Stimulated activated CD4-positive, alpha-beta T cell treated with anti-CD3 and anti-CD28 coated beads, TNF-alpha, amount 100 ng/mL, for 24 hours (primary cell): ENCODE results near the gene IL36G.

Experiments used
- DNase-seq, 3 experiments: peaks; one replicate each; pipeline ENCODE4 v3.0.0-alpha.2; 2020; ENCODE audit warnings: low read depth in 3 of 3

IL36G gene

DNA sequence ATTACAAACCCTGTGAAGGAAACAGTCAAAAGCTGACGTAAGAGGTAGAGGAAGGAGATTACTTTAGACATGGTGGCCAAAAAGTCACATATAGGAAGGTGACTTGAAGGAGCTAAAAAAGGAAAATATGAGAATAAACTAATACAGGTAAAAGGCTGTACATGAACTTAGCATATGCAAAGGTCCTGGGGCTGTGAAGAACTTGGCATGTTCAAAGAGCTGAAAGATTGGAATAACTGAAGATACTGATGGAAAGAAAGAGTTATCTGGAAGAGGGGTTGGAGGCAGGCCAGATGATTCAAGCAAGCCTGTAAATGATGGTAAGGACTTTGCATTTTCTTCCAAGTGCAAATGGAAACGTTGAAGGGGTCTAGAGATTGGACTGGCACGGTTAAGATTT lies 40.7 kb downstream of the IL36G start:
- DNase-seq = no peak

DNA sequence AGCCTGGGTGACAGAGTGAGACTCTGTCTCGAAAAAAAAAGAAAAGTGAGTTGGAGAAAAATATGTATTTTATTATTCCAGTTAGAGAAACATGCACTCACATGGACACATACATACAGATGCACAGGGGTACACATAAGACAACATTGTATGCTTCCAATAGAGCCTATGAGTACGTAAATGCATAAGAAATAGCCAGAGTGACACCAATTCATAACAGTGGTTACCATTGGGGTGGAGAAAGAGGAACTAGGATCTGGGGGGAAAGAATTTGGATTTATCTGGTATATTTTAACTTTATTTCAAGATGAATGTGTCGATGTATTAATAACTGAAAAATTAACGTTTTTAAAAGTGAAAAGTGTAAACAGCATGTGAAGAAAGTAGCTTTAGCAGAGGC lies 43.5 kb downstream of the IL36G start:
- no peak for DNase-seq

DNA sequence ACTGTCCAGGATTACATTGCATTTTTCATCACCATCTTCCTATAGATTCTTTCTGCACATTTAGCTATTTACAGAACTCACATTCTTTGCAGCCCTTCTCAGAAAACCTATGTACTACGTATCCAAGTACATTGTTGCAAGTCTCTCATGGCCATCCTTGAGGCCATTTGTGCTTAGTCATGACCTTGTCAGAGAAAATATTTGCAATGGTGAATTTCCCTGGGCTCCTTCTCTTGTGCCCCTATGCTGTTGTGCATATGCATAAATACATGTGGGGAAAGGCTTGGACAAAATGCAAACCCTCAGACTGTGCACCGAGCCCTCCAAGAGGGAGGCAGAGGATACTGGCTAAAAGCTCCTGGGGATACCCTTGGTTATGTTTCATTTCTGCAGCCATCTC lies 47.0 kb downstream of the IL36G start:
- no peak for DNase-seq

DNA sequence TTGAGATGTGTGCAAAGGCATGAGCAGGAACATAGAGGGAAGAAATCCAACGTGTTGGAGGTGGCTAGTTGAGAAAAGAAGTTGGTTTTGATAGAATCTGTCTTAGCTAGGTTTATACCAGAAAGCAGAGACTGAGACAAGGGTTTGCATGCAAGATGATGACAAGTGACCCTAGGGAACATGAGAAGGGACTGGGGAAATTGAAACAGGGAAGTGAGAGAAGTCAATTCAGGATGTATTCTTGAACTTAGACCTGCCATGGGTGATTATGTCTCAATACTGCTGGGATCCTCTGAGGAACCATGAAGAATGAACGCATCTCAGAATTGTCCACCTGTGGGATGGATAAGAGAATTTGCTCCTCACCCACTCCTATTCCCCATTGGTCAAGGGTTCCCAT lies 47.9 kb downstream of the IL36G start:
- DNase-seq = no peak

DNA sequence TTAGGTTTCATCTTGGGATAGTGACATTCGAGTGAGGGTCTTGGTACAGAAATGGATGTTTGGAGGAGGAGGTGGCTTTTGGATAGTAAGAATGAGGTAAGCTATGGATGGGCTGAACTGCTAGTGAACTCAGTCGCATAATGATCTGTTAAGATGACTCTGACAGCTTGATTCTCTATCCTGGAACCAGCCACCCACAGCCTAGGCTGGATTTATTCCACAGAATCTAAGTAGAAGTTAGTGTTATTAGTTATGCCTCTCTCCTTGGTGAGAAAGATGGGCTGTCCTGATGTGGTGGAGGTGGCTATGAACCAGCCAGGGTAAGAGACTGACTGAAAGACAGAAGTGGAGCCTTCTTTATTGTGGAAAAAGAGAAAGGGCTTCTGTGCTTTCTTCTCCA lies 49.9 kb downstream of the IL36G start:
- no peak for DNase-seq

DNA sequence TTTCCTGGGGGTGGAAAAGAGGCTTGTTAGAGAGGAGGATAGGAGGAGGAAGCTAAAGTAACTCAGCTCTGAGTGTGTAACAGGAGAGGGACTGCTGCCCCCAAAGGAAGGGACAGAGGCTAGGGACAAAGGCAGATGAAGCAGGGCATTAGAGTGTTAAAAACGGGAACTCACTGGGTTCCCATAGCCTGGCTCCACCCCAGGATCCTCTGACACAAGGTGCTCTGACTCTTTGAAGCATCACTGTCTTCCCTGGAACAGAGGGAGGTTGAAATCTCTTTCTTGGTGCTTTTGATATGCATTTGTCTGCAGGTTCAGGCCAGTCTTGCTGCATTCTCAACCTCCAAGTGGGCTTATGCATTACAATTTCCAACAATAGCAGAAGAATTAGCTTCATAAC lies 50.3 kb downstream of the IL36G start:
- no peak for DNase-seq

DNA sequence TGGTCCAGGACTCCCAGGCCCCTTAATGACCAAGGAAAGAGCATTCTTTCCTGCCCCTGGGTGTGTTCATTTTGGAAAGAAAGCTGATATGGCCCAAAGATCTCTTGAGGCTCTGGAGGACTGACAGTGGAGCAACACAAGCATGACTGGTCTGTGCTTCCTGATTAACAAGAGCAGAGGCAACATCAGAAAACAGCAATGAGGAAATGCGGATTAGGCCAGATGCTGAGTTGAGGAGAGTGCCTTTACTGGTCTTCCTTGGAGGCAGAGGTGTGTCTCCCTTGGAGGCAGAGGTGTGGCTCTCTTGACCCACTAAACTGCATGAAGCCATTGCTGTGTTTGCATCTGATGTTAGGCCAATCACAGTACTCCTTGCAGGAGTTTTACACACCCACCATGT lies 54.9 kb downstream of the IL36G start:
- no peak for DNase-seq

DNA sequence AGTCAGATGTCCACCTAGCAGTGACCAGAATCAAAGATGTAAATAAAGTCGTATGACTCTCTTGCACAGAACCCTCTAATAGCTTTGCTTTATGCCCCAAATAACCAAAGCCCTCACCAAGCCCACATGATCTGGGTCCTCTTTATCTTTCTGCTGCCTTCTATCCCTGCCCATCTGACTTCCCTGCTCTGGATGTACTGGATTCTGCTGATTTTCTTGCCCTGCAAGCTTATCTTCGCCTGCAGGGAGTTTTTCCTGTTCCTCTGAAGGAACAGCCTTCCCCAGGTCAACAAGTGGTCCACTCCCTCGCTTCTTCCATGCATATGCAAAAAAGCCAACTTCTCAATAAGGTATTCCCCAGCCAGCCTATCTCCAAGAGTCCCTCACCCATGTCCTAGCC lies 56.2 kb downstream of the IL36G start:
- no peak for DNase-seq
